Gastrocnemius medialis (tissue), 4 donors: Measurements from ENCODE around the gene SH3BP2. TPM values are rescaled to one million over a fixed set of nuclear protein-coding genes. Genes with fewer than 3 reads are reported as not detected.

Experiments used
- ATAC-seq, 2 donors: fragments of 150-250 bp; one replicate each; pipeline ENCODE4 v1.9.1; 2016
- DNase-seq, 2 donors: peaks; one replicate each; pipeline ENCODE4 v3.0.0-alpha.2; 2019
- H3K27ac ChIP-seq, 4 donors: fragments of 200-600 bp; sonication (generic); 1 replicate in 1 of 4; 2 replicates in 3 of 4; pipeline ENCODE4 v1.5.1; 2016 to 2018; ENCODE audit warnings: mild to moderate bottlenecking in 2 of 4, moderate library complexity in 1 of 4
- H3K27me3 ChIP-seq, 3 donors: fragments of 200-600 bp; sonication (generic) in 2 of 3; 1 replicate in 1 of 3; 2 replicates in 2 of 3; pipeline versions ENCODE4 v1.5.1 to v1.6.0; 2016 to 2019; ENCODE audit warnings: mild to moderate bottlenecking in 1 of 3, moderate library complexity in 1 of 3
- H3K36me3 ChIP-seq, 2 donors: fragments of 200-600 bp; sonication (generic) in 1 of 2; one replicate each; pipeline ENCODE4 v1.5.1; 2017 to 2018
- H3K4me1 ChIP-seq, 2 donors: fragments of 200-600 bp; sonication (generic) in 1 of 2; one replicate each; pipeline ENCODE4 v1.5.1; 2016 to 2017; ENCODE audit warnings: mild to moderate bottlenecking in 2 of 2
- H3K4me3 ChIP-seq, 4 donors: fragments of 200-600 bp; sonication (generic) in 3 of 4; 1 replicate in 1 of 4; 2 replicates in 3 of 4; pipeline ENCODE4 v1.5.1; 2016 to 2019; ENCODE audit warnings: mild to moderate bottlenecking in 2 of 4
- H3K9me3 ChIP-seq, 3 donors: fragments of 200-600 bp; sonication (generic) in 2 of 3; 1 replicate in 1 of 3; 2 replicates in 2 of 3; pipeline ENCODE4 v1.5.1; 2016 to 2019
- CTCF ChIP-seq, 5 experiments: fragments of 450-650 bp in 3 of 5; fragments of 200-600 bp in 2 of 5; sonication (generic) in 2 of 5; IDR thresholded peaks in 4 of 5; conservative IDR thresholded peaks in 1 of 5; 1 replicate in 4 of 5; 2 replicates in 1 of 5; pipeline ENCODE4 v1.5.1; 2016 to 2019; ENCODE audit warnings: antibody characterized with exemption in 5 of 5, mild to moderate bottlenecking in 3 of 5, moderate library complexity in 3 of 5
- POLR2A ChIP-seq, 2 donors: fragments of 450-650 bp; IDR thresholded peaks; one replicate each; pipeline ENCODE4 v1.6.1; 2017; ENCODE audit warnings: antibody characterized with exemption in 2 of 2, mild to moderate bottlenecking in 2 of 2, moderate library complexity in 2 of 2
- in situ Hi-C, 4 donors: fragments of 200-750 bp; cut with MboI; loops; one replicate each; pipeline versions ENCODE4 v1.15.0 to v1.8.0; 2017; ENCODE audit warnings: low sequenced_read_pairs in 4 of 4
- intact Hi-C: fragments of 100-400 bp; cut with DNase I; formaldehyde crosslinking; loops from one replicate; pipeline ENCODE4 v1.15.1; 2023; ENCODE audit warnings: low total_unique reads
- total RNA-seq, 4 donors: library from RNA; depleted of rRNA; stranded (reverse); fragments of >200 nt; gene quantifications; one replicate each; pipeline versions ENCODE4 v1.1.0 to v1.2.3, GENCODE V29; 2016

SH3BP2 gene
- total RNA-seq, 4 donors from 2014 or later, result 4.8 to 21.5 (median 12.0) TPM

GRCh38 chr4:2807571-2807970 is 14.7 kb downstream of the SH3BP2 start:
- TF ChIP-seq POLR2A (IDR thresholded peaks at IDR 0.05), result no peak
- TF ChIP-seq CTCF (IDR thresholded peaks at IDR 0.05 in 4 of 5, conservative IDR thresholded peaks at IDR 0.05 in 1 of 5), result no peak
- intact Hi-C loops, result no loop called here
- in situ Hi-C loops, result no loop called here
- Histone ChIP-seq H3K27me3 (no peaks in the 10 kb centered on the region), H3K4me1 (peaks cover 53 to 62% of the 10 kb centered on the region in 2 donors), H3K9me3 (no peaks in the 10 kb centered on the region), H3K36me3 (no peaks in the 10 kb centered on the region), H3K4me3 (no peak overlapping the region), H3K27ac (no peak overlapping the region)
- no peak for DNase-seq
- no peak for ATAC-seq

- H3K4me1 ChIP-seq, result peaks cover 57 to 66% of the 10 kb centered on the region in 2 donors
- in situ Hi-C loops, result no loop called here
Observed at GRCh38 chr4:2808001-2808400, 15.1 kb downstream of the SH3BP2 start.

DNA sequence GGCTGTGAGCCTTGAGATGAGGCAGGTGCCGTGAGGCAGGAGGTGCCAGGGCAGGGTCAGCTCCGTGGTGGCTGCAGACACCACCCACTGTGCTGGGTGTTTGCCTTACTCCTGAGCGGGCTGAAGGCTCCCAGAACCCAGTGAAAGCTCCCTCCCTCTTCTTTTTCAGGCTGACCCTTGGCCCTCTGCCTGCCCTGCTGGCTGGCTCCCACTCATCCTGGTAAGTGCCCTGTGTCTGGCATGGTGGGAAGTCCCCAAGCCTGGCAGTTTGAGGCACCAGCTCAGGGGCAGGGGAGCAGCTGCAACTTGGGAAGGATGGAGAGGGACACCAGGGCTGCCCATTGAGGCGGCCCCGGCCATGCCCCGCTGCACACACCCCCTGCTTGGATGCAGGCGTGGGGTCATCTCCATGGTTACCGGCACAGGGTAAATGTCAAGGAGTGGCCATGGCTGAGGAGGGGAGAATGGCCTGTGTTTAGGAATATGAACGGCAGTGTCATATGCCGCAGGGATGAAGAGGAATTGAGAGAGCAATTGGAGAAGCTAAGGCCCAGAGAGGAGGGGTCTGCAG is 16.8 kb downstream of the SH3BP2 start:
- in situ Hi-C loops, result no loop called here

More at GRCh38 chr4:2808001-2808400, 15.1 kb downstream of the SH3BP2 start:
- intact Hi-C loops, result no loop called here
- Histone ChIP-seq H3K36me3 (no peaks in the 10 kb centered on the region), H3K27me3 (no peaks in the 10 kb centered on the region), H3K9me3 (no peaks in the 10 kb centered on the region), H3K4me3 (no peak overlapping the region), H3K27ac (no peak overlapping the region)
- no peak for ATAC-seq
- TF ChIP-seq POLR2A (IDR thresholded peaks at IDR 0.05), result no peak
- TF ChIP-seq CTCF (IDR thresholded peaks at IDR 0.05 in 4 of 5, conservative IDR thresholded peaks at IDR 0.05 in 1 of 5), result no peak
- no peak for DNase-seq

GRCh38 chr4:2810388-2810787 is 17.5 kb downstream of the SH3BP2 start:
- Histone ChIP-seq H3K4me1 (peaks cover 62 to 64% of the 10 kb centered on the region in 2 donors), H3K27ac (peak overlapping the region; percentile 89 to 93 (median 92)), H3K4me3 (no peak overlapping the region), H3K27me3 (no peaks in the 10 kb centered on the region), H3K9me3 (no peaks in the 10 kb centered on the region), H3K36me3 (no peaks in the 10 kb centered on the region)
- ATAC-seq (no peak), DNase-seq (no peak)
- TF ChIP-seq CTCF (IDR thresholded peaks at IDR 0.05 in 4 of 5, conservative IDR thresholded peaks at IDR 0.05 in 1 of 5), result no peak
- TF ChIP-seq POLR2A (IDR thresholded peaks at IDR 0.05), result no peak
- in situ Hi-C loops (no loop called here), intact Hi-C loops (no loop called here)

More for the DNA sequence above, 16.8 kb downstream of the SH3BP2 start:
- H3K9me3 ChIP-seq, result no peaks in the 10 kb centered on the region
- DNase-seq (no peak), ATAC-seq (no peak)
- H3K4me3 ChIP-seq, result no peak overlapping the region
- TF ChIP-seq CTCF (IDR thresholded peaks at IDR 0.05 in 4 of 5, conservative IDR thresholded peaks at IDR 0.05 in 1 of 5), result no peak
- no peak for TF ChIP-seq POLR2A (IDR thresholded peaks at IDR 0.05)
- no peak overlapping the region for H3K27ac ChIP-seq
- H3K27me3 ChIP-seq, result no peaks in the 10 kb centered on the region
- peaks cover 66 to 67% of the 10 kb centered on the region in 2 donors for H3K4me1 ChIP-seq
- intact Hi-C loops, result no loop called here
- no peaks in the 10 kb centered on the region for H3K36me3 ChIP-seq
